ENCODE results near the gene DYRK1A.

Gene DYRK1A

GRCh38 chr21:37450445-37450941, 83.9 kb downstream of the DYRK1A start:
- no peak for DNase-seq (ENCODE audit: low read depth)

GRCh38 chr21:37451446-37451845, 84.9 kb downstream of the DYRK1A start:
- DNase-seq (ENCODE audit: low read depth) = no peak

DNA sequence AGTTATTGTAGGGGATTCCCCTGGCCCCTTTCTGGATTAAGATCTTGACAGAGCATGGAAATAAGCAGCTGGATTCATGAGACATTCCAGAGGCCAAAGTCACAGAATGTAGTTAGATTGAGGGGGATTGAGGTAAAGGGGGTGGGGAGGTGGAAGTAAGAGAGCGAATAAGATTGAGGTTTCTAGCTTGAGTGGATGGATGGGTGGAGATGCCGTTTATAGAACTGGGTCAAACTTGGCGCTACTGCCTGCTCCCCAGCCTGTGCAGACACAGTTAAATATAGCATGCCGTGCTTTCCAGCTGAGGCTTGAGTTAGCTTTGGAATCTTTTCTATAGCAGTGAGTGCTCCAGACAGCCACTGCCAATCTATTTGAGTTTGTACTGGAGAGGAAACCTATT, 85.7 kb downstream of the DYRK1A start:
- no peak for DNase-seq (ENCODE audit: low read depth)

GRCh38 chr21:37453350-37453749, 86.8 kb downstream of the DYRK1A start:
- DNase-seq (ENCODE audit: low read depth) = no peak

- DNase-seq (ENCODE audit: low read depth) = no peak
Observed at GRCh38 chr21:37454869-37455503, 88.4 kb downstream of the DYRK1A start.

DNA sequence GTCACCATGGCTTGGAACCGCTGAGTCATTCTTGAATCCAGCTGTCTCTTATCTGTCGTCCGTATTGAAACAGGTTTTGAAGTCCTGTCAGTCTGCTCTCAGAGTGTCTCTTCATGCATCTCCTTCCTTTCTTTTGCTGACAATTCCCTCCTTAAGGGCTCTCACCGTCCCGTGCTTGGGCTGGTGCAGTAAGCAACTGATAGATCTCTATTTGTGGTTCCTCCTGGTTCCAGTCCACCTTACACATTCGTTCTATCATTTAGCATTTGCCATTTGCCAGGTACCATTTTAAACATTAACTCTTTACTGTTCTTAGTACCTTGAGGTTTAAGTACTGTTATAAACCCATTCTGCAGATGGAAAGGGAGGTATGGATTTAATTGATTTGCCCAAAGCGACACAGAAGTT, 88.9 kb downstream of the DYRK1A start:
- no peak for DNase-seq (ENCODE audit: low read depth)

DNA sequence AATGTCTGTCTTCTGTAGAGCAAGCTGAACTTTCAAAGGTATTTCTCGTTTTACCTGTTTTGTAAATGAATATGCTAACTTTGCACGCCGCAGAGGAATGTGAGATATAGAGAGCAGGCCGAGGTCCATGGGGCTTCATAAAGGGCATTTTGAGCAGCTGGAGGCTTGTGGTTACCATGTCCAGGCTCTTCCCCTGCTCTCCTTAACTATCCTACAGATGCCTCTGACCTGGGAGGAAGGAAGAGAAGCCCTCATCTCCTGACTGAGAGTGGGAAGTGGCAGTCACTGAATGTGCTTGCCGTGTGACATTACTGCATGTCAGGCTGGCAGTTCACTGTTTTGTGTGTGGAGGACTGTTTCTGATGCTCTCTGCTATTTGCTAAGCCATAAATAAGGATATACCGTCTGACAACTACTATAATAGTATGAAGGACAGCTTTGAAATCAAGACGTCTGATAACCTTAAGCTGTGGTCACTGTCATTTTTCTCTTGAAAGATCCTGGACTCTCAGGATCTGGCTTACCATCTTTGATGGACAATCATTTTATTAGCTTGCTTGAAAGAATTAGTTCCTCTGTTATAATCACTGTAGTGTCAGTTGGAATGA, 92.2 kb downstream of the DYRK1A start:
- no peak for DNase-seq (ENCODE audit: low read depth)

- DNase-seq (ENCODE audit: low read depth) = no peak
Observed at GRCh38 chr21:37459575-37459974, 93.0 kb downstream of the DYRK1A start.

DNA sequence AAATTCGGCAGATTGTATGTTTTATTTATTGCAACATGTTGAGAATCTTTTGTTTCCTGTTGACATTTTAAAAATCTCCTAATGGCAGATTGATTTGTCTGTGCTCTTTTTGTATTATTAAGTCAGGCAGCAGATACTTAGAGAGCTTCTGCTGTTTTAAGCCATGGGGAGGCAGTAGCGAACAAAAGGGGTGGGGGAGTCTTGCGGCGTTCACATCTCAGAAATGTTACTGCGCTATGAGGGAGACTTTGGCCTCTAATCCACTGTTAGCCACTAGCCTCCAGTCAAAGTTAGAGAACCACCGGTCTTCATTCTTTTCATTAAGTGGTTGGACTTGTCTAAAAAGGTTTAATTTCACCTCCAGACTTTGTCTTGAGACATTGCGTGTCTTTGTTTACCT, 93.6 kb downstream of the DYRK1A start:
- no peak for DNase-seq (ENCODE audit: low read depth)

GRCh38 chr21:37461479-37461878, 94.9 kb downstream of the DYRK1A start:
- no peak for DNase-seq (ENCODE audit: low read depth)

GRCh38 chr21:37462087-37462861, 95.7 kb downstream of the DYRK1A start:
- no peak for DNase-seq (ENCODE audit: low read depth)

DNA sequence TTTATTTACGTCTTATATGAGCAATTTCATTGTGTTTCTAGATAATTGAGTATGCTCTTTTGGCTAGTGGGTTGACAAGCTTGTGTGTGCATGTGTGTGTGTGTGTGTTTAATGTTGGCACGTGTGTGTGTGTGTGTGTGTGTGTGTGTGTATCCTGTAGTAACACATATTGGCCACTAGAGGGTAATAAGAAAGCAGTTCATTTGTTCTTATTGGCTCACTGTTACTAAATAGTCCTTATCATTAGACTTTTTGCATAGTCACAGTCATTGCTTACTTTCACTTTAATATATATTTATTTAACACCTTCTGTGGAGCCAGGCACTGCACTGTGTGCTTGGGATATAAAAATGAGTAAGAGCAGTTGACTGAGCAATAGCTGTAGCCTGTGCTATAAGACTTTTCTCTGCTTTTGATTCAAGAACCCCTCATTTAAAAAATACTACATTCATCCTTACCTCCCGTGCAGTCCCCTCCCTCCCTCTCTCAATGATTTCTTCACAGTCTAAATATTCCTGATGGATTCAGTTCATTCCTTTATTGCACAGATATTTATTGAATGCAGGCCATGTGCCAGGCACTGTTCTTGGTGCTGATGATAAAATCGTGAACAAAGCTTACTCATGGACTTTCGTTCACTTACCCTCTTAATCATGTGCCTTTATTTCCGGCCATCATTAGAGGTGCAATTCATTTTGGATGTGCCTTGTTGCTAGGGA, 96.7 kb downstream of the DYRK1A start:
- DNase-seq (ENCODE audit: low read depth) = no peak

- DNase-seq (ENCODE audit: low read depth) = no peak
Observed at GRCh38 chr21:37467082-37467481, 100.5 kb downstream of the DYRK1A start.

GRCh38 chr21:37468909-37469308, 102.3 kb downstream of the DYRK1A start:
- no peak for DNase-seq (ENCODE audit: low read depth)

DNA sequence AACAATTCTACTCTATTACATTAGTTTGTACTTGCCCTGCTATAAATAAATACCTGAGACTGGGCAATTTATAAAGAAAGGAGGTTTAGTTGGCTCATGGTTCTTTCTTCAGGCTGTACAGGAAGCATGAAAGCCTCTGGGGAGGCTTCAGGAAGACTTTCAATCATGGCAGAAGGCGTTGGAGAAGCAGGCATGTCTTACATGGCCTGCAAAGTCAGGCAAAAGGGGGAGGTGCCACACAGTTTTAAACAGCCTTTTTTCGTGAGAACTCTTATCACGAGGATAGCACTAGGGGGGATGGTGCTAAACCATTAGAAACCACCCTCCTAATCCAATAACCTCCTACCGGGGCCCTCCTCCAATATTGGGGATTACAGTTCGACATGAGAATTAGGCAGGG, 102.9 kb downstream of the DYRK1A start:
- no peak for DNase-seq (ENCODE audit: low read depth)

GRCh38 chr21:37472581-37472980, 106.0 kb downstream of the DYRK1A start:
- DNase-seq (ENCODE audit: low read depth) = no peak

- DNase-seq (ENCODE audit: low read depth) = no peak
Observed at GRCh38 chr21:37473491-37473890, 106.9 kb downstream of the DYRK1A start.

- DNase-seq (ENCODE audit: low read depth) = no peak
Observed at GRCh38 chr21:37474342-37474741, 107.8 kb downstream of the DYRK1A start.

- no peak for DNase-seq (ENCODE audit: low read depth)
Observed at GRCh38 chr21:37475186-37475868, 108.8 kb downstream of the DYRK1A start.

GRCh38 chr21:37478794-37479193, 112.2 kb downstream of the DYRK1A start:
- no peak for DNase-seq (ENCODE audit: low read depth)

- DNase-seq (ENCODE audit: low read depth) = no peak
Observed at GRCh38 chr21:37483776-37484175, 117.2 kb downstream of the DYRK1A start.

Data from activated T-cell treated with anti-CD3 and anti-CD28 coated beads for 24 hours (primary cell).